MCF 10A (cell line): ENCODE data around the gene CFAP97D2. TPM values are rescaled to one million over a fixed set of nuclear protein-coding genes. Genes with fewer than 3 reads are reported as not detected.
"Not testable (repeated sequence)": the region's sequence is repeated elsewhere in the genome, so short reads cannot be mapped to it uniquely, and the experiment has no call there.

Source experiments
- BruUV-seq: library from RNA; stranded (reverse); fragments of 400-500 nt; replicated peaks from 2 replicates; lab custom pipeline; 2021; lab: Mats Ljungman, UMichigan
- CTCF ChIA-PET: fragments of 300-600 bp; sonication (Branson Sonifier 250); formaldehyde crosslinking; extraction: SDS; loops from one replicate; lab custom pipeline; 2021; ENCODE audit warnings: antibody characterized with exemption, inconsistent platforms; lab: Yijun Ruan, JAX
- POLR2A ChIA-PET: fragments of 300-600, 350-650 bp; sonication (Branson Sonifier 250); formaldehyde crosslinking; extraction: SDS; loops from one replicate; lab custom pipeline; 2020; ENCODE audit warnings: antibody characterized with exemption, inconsistent platforms; lab: Yijun Ruan, JAX
- DNase-seq: peaks from one replicate; pipeline ENCODE4 v3.0.0-alpha.2; 2018; ENCODE audit not compliant: unreplicated experiment
- H3K27ac Mint-ChIP-seq: one replicate; pipeline ENCODE4 v1.8.0; 2022; ENCODE audit warnings: mild to moderate bottlenecking, low read depth, mixed read lengths; ENCODE audit not compliant: unreplicated experiment
- H3K27me3 Mint-ChIP-seq: one replicate; pipeline ENCODE4 v1.8.0; 2022; ENCODE audit warnings: mixed read lengths; ENCODE audit not compliant: insufficient read depth, unreplicated experiment
- H3K36me3 Mint-ChIP-seq: one replicate; pipeline ENCODE4 v1.8.0; 2022; ENCODE audit warnings: mild to moderate bottlenecking, moderate library complexity, mixed read lengths; ENCODE audit not compliant: insufficient read depth, unreplicated experiment
- H3K4me1 Mint-ChIP-seq: one replicate; pipeline ENCODE4 v1.8.0; 2022; ENCODE audit warnings: mixed read lengths; ENCODE audit not compliant: insufficient read depth, unreplicated experiment
- H3K4me3 Mint-ChIP-seq: one replicate; pipeline ENCODE4 v1.8.0; 2022; ENCODE audit warnings: mild to moderate bottlenecking, moderate library complexity, mixed read lengths; ENCODE audit not compliant: unreplicated experiment
- H3K9me3 Mint-ChIP-seq: one replicate; pipeline ENCODE4 v1.8.0; 2022; ENCODE audit warnings: mixed read lengths; ENCODE audit not compliant: unreplicated experiment
- CTCF ChIP-seq: fragments of 200-600 bp; IDR thresholded peaks from one replicate; pipeline ENCODE4 v1.8.0; 2022; ENCODE audit warnings: antibody characterized with exemption, mild to moderate bottlenecking; ENCODE audit not compliant: unreplicated experiment
- intact Hi-C: fragments of 100-400 bp; cut with micrococcal nuclease; formaldehyde crosslinking; loops from 2 replicates; pipeline ENCODE4 v1.14.1; 2022
- total RNA-seq: library from RNA; stranded (reverse); gene quantifications from 2 replicates; pipeline ENCODE4 v1.2.3, GENCODE V29; 2022

Gene CFAP97D2
- total RNA-seq, 1 experiment from 2014 or later, result not detected

- intact Hi-C loops, result no loop called here
- no TSS peak for BruUV-seq
- TF ChIP-seq CTCF, result no peak
- CTCF ChIA-PET, result no interaction called here
- Mint-ChIP-seq H3K4me1 (peaks cover 8% of the 10 kb centered on the region), H3K4me3 (no peak overlapping the region), H3K27ac (no peak overlapping the region), H3K36me3 (no peaks in the 10 kb centered on the region), H3K27me3 (peaks cover 13% of the 10 kb centered on the region), H3K9me3 (peaks cover 7% of the 10 kb centered on the region)
- POLR2A ChIA-PET, result interaction anchor here (0.9 kb wide), 1 partner anchor 92 kb away, joined by 4 read pairs; no protein-coding TSS in a partner anchor
- no peak for DNase-seq
Measured at GRCh38 chr13:114185182-114185971, 6.3 kb downstream of the CFAP97D2 start.

GRCh38 chr13:114194853-114195252, 15.8 kb downstream of the CFAP97D2 start:
- TF ChIP-seq CTCF, result no peak
- H3K27me3 Mint-ChIP-seq, result no peaks in the 10 kb centered on the region
- no peak overlapping the region for H3K4me3 Mint-ChIP-seq
- H3K4me1 Mint-ChIP-seq, result no peaks in the 10 kb centered on the region
- BruUV-seq, result no TSS peak
- no peak for DNase-seq
- CTCF ChIA-PET, result interaction anchor here (0.6 kb wide), 1 partner anchor 18 kb away, joined by 3 read pairs; no protein-coding TSS in a partner anchor
- no peaks in the 10 kb centered on the region for H3K36me3 Mint-ChIP-seq
- intact Hi-C loops, result no loop called here
- peaks cover 6% of the 10 kb centered on the region for H3K9me3 Mint-ChIP-seq
- no peak overlapping the region for H3K27ac Mint-ChIP-seq
- POLR2A ChIA-PET, result no interaction called here

GRCh38 chr13:114196629-114197028, 17.6 kb downstream of the CFAP97D2 start:
- Mint-ChIP-seq H3K27me3 (no peaks in the 10 kb centered on the region), H3K4me1 (no peaks in the 10 kb centered on the region), H3K36me3 (no peaks in the 10 kb centered on the region), H3K27ac (no peak overlapping the region), H3K9me3 (no peaks in the 10 kb centered on the region), H3K4me3 (no peak overlapping the region)
- no peak for TF ChIP-seq CTCF
- ChIA-PET POLR2A (interaction anchor here (1.1 kb wide), 1 partner anchor 9 kb away, joined by 3 read pairs; no protein-coding TSS in a partner anchor), CTCF (interaction anchor here (0.6 kb wide), 1 partner anchor 145 kb away, joined by 3 read pairs; no protein-coding TSS in a partner anchor)
- BruUV-seq, result no TSS peak
- no peak for DNase-seq
- intact Hi-C loops, result no loop called here

- CTCF ChIA-PET, result no interaction called here
- no peak overlapping the region for H3K27ac Mint-ChIP-seq
- no peak for DNase-seq
- H3K27me3 Mint-ChIP-seq, result no peaks in the 10 kb centered on the region
- no peaks in the 10 kb centered on the region for H3K36me3 Mint-ChIP-seq
- no peaks in the 10 kb centered on the region for H3K4me1 Mint-ChIP-seq
- POLR2A ChIA-PET, result no interaction called here
- no peak for TF ChIP-seq CTCF
- no peaks in the 10 kb centered on the region for H3K9me3 Mint-ChIP-seq
- no peak overlapping the region for H3K4me3 Mint-ChIP-seq
- no TSS peak for BruUV-seq
- intact Hi-C loops, result no loop called here
Measured at GRCh38 chr13:114198556-114198955, 19.5 kb downstream of the CFAP97D2 start.

GRCh38 chr13:114199526-114199925, 20.5 kb downstream of the CFAP97D2 start:
- H3K9me3 Mint-ChIP-seq, CTCF ChIA-PET, H3K4me1 Mint-ChIP-seq, H3K27ac Mint-ChIP-seq, BruUV-seq, DNase-seq, H3K36me3 Mint-ChIP-seq, POLR2A ChIA-PET, H3K27me3 Mint-ChIP-seq, intact Hi-C loops, H3K4me3 Mint-ChIP-seq: not testable (repeated sequence)
